WERI-Rb-1 (cell line): ENCODE data around the gene MAP3K4.

ENCODE experiments used
- DNase-seq: peaks from one replicate; pipeline ENCODE4 v3.0.0-alpha.2; 2020
- H3K27ac ChIP-seq: fragments of 250-450 bp; sonication (Bioruptor Pico); 2 replicates; pipeline ENCODE4 v1.5.1; 2020; ENCODE audit warnings: mild to moderate bottlenecking, moderate library complexity
- H3K27me3 ChIP-seq: fragments of 250-450 bp; sonication (Bioruptor Pico); 2 replicates; pipeline ENCODE4 v1.5.1; 2021; ENCODE audit warnings: mild to moderate bottlenecking, low read depth, moderate library complexity; ENCODE audit not compliant: insufficient read depth, severe bottlenecking
- H3K36me3 ChIP-seq: fragments of 250-450 bp; sonication (Bioruptor Pico); 2 replicates; pipeline ENCODE4 v1.5.1; 2020; ENCODE audit warnings: mild to moderate bottlenecking, moderate library complexity
- H3K4me3 ChIP-seq: 2 replicates; pipeline ENCODE4 v1.5.1; 2011; ENCODE audit warnings: low read depth, mild to moderate bottlenecking, control low read depth, low read length
- H3K9me3 ChIP-seq: fragments of 250-450 bp; sonication (Bioruptor Pico); 2 replicates; pipeline ENCODE4 v1.5.1; 2021; ENCODE audit warnings: mild to moderate bottlenecking, moderate library complexity; ENCODE audit not compliant: severe bottlenecking
- CTCF ChIP-seq: IDR thresholded peaks from 2 replicates; pipeline ENCODE4 v1.5.1; 2011; ENCODE audit warnings: low read depth, mild to moderate bottlenecking, control low read depth, inconsistent platforms, low read length

Gene MAP3K4

GRCh38 chr6:161013695-161014094, 22.1 kb downstream of the MAP3K4 start:
- DNase-seq = no peak
- H3K27ac ChIP-seq = no peak overlapping the region
- H3K36me3 ChIP-seq = no peaks in the 10 kb centered on the region; the same call in 1 of the 2 replicates

GRCh38 chr6:161017766-161018564, 26.4 kb downstream of the MAP3K4 start:
- Histone ChIP-seq H3K27me3 (no peaks in the 10 kb centered on the region), H3K36me3 (no peaks in the 10 kb centered on the region; the same call in 1 of the 2 replicates), H3K9me3 (no peaks in the 10 kb centered on the region), H3K27ac (no peak overlapping the region), H3K4me3 (no peak overlapping the region)
- TF ChIP-seq CTCF = no peak
- DNase-seq = no peak

More at GRCh38 chr6:161013695-161014094, 22.1 kb downstream of the MAP3K4 start:
- Histone ChIP-seq H3K9me3 (no peaks in the 10 kb centered on the region), H3K4me3 (no peak overlapping the region), H3K27me3 (no peaks in the 10 kb centered on the region)
- no peak for TF ChIP-seq CTCF

- Histone ChIP-seq H3K9me3 (no peaks in the 10 kb centered on the region), H3K27ac (no peak overlapping the region), H3K27me3 (no peaks in the 10 kb centered on the region), H3K36me3 (no peaks in the 10 kb centered on the region; the same call in 1 of the 2 replicates), H3K4me3 (no peak overlapping the region)
- no peak for TF ChIP-seq CTCF
- no peak for DNase-seq
Measured at GRCh38 chr6:161019324-161019839, 27.8 kb downstream of the MAP3K4 start.

GRCh38 chr6:161021543-161021942, 30.0 kb downstream of the MAP3K4 start:
- DNase-seq = no peak
- no peak overlapping the region for H3K4me3 ChIP-seq
- TF ChIP-seq CTCF = no peak
- no peaks in the 10 kb centered on the region for H3K9me3 ChIP-seq
- H3K27ac ChIP-seq = no peak overlapping the region
- no peaks in the 10 kb centered on the region for H3K27me3 ChIP-seq
- H3K36me3 ChIP-seq = no peaks in the 10 kb centered on the region

GRCh38 chr6:161021998-161022743, 30.6 kb downstream of the MAP3K4 start:
- DNase-seq = no peak
- Histone ChIP-seq H3K27ac (no peak overlapping the region), H3K9me3 (no peaks in the 10 kb centered on the region), H3K36me3 (no peaks in the 10 kb centered on the region), H3K4me3 (no peak overlapping the region), H3K27me3 (no peaks in the 10 kb centered on the region)
- no peak for TF ChIP-seq CTCF
